ENCODE measurements around the gene RAB44. TPM values are rescaled to one million over a fixed set of nuclear protein-coding genes. Genes with fewer than 3 reads are reported as not detected.

Gene RAB44
- total and polyA plus RNA-seq, 9 of the 15 experiments (the other 6 are each of a cell fraction or from before 2014, with no cell fraction given) = not detected

GRCh38 chr6:36774331-36774730 is 76.7 kb downstream of the RAB44 start:
- H4K20me1 ChIP-seq (replicated peaks; ENCODE audit: control insufficient read depth, insufficient read depth, low read length) = no peaks in the 10 kb centered on the region
- no peak for DNase-seq (ENCODE audit: extremely low read depth in 1 of 4, low spot score in 3 of 4)
- intact Hi-C loops (cut with micrococcal nuclease) = no loop called here
- no peaks in the 10 kb centered on the region for H3K9me3 ChIP-seq (replicated peaks; ENCODE audit: control insufficient read depth, insufficient read depth, low read depth, low read length)
- ATAC-seq = no peak
- no peak overlapping the region for H3K27ac ChIP-seq (ENCODE audit: extremely low read depth, low read depth, low read length)
- no peak overlapping the region for H2AFZ ChIP-seq (ENCODE audit: low read depth, low read length)
- CTCF ChIA-PET (ENCODE audit: low intra/inter-chr PET ratio) = no interaction called here
- no peak overlapping the region for H3K4me2 ChIP-seq (ENCODE audit: insufficient read depth, low read length)
- 0 out of 4 replicates have a peak overlapping the region, but pooled peaks of 1 of the 2 experiments have one; percentile 18 for H3K9ac ChIP-seq (ENCODE audit: insufficient read depth in 1 of 2, low read depth in 2 of 2, low read length in 2 of 2)
- BruUV-seq (replicated peaks) = no TSS peak
- H3K36me3 ChIP-seq (ENCODE audit: control insufficient read depth, insufficient read depth, low read length) = no peaks in the 10 kb centered on the region
- FAIRE-seq = no peak
- no peak overlapping the region for H3K4me3 ChIP-seq
- peaks cover 47 to 48% of the 10 kb centered on the region in 2 experiments for H3K27me3 ChIP-seq (ENCODE audit: control insufficient read depth in 2 of 2, insufficient read depth in 2 of 2, low read length in 2 of 2)
- H3K9me1 ChIP-seq (ENCODE audit: control insufficient read depth, insufficient read depth, low read length) = no peaks in the 10 kb centered on the region
- in situ Hi-C loops (cut with MboI) = loop anchor here (5.0 kb wide), 1 partner anchor 228 kb away; no protein-coding TSS in a partner anchor
- TF ChIP-seq FOSL1 (tag; conservative IDR thresholded peaks at IDR 0.05) (no peak), TOE1 (IDR thresholded peaks at IDR 0.05; ENCODE audit: borderline replicate concordance) (no peak), TOE1 (CRISPR knock-in tag; IDR thresholded peaks at IDR 0.05; ENCODE audit: borderline replicate concordance, low read depth) (no peak), ID3 (CRISPR knock-in tag; IDR thresholded peaks at IDR 0.05) (no peak), ID3 (tag; IDR thresholded peaks at IDR 0.05) (no peak), BRCA1 (IDR thresholded peaks at IDR 0.05) (no peak), BRCA1 (CRISPR knock-in tag; IDR thresholded peaks at IDR 0.05) (no peak), TEAD1 (CRISPR knock-in tag; IDR thresholded peaks at IDR 0.05) (0 out of 4 replicates have a peak, but pooled peaks of 1 of the 2 experiments have one; percentile 17), MAFK (IDR thresholded peaks at IDR 0.05; ENCODE audit: low read length) (no peak), NFYB (IDR thresholded peaks at IDR 0.05; ENCODE audit: extremely low read depth, insufficient read length) (no peak)
- TF ChIP-seq, protein P1, sequence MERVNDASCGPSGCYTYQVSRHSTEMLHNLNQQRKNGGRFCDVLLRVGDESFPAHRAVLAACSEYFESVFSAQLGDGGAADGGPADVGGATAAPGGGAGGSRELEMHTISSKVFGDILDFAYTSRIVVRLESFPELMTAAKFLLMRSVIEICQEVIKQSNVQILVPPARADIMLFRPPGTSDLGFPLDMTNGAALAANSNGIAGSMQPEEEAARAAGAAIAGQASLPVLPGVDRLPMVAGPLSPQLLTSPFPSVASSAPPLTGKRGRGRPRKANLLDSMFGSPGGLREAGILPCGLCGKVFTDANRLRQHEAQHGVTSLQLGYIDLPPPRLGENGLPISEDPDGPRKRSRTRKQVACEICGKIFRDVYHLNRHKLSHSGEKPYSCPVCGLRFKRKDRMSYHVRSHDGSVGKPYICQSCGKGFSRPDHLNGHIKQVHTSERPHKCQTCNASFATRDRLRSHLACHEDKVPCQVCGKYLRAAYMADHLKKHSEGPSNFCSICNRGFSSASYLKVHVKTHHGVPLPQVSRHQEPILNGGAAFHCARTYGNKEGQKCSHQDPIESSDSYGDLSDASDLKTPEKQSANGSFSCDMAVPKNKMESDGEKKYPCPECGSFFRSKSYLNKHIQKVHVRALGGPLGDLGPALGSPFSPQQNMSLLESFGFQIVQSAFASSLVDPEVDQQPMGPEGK (CRISPR knock-in tag; IDR thresholded peaks at IDR 0.05; ENCODE audit: borderline replicate concordance) = no peak
- WGBS (ENCODE audit: insufficient coverage, low coverage, missing lambda C conversion rate) = 2% methylated on average over 4 of the region's 5 CpGs
- H3K4me1 ChIP-seq (replicated peaks in 1 of 2; ENCODE audit: control insufficient read depth in 2 of 2, insufficient read depth in 2 of 2, low read length in 2 of 2) = peaks cover 7 to 11% of the 10 kb centered on the region in 2 experiments; a peak in 3 of 5 replicates
- H3K79me2 ChIP-seq (ENCODE audit: control insufficient read depth, insufficient read depth, low read length) = no peaks in the 10 kb centered on the region
- POLR2A ChIA-PET = interaction anchor here (0.6 to 1.7 kb wide), 6 partner anchors 10 to 732 kb away, joined by 3 to 6 read pairs (median 4); no protein-coding TSS in a partner anchor

Data from K562 (cell line).